Retinal pigment epithelial cell (primary cell): ENCODE results near the gene SF3B2.

ENCODE experiments used
- DNase-seq: peaks from one replicate; pipeline ENCODE4 v3.0.0-alpha.2; 2010; ENCODE audit warnings: low read depth
- H3K4me3 ChIP-seq: 2 replicates; pipeline ENCODE4 v1.5.1; 2011; ENCODE audit warnings: mild to moderate bottlenecking, low read length, control low read depth, moderate library complexity
- CTCF ChIP-seq: conservative IDR thresholded peaks from 2 replicates; pipeline ENCODE4 v1.5.1; 2011; ENCODE audit warnings: low read depth, low read length, control low read depth, inconsistent platforms

The SF3B2 gene

GRCh38 chr11:66051766-66052663, at the start of gene SF3B2:
TSS of gene SF3B2 (plus strand) at chr11:66052364. CDS start at chr11:66052385, 21 bp downstream.
- H3K4me3 ChIP-seq: peak within 1 kb of the TSS; percentile 97
- DNase-seq: peak; percentile 95
- no peak for TF ChIP-seq CTCF

DNA sequence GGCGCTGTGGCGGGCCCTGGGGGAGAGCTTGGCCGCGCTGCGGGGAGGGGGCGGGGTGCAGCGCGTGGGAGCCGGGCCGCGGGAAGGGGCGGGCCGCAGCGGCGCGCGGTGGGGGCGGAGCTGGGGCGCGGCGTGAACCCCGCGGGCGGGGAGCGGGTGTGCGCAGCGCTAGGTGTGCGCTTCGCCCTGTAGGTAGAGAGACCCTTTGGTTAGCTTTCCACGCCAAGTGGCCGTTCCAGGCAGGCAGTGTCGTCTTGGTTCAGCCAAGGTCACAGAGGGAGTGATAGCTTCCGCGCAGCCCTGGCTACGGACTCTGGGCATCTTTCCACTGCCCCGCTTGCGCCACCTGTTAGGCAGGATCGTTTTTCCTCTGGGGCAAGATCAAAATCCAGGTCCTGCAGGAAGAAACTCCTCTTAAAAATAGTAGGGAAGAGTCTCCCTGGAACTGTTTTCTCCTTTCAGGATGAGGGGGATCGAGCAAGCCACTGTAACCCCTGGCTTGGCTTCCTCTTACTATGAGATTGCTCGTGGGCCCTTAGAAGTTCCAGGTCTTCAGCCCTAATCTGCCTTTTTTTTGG, 49.4 kb upstream of the SF3B2 start:
- H3K4me3 ChIP-seq: peak overlapping the region; percentile 73
- peak; percentile 36 for TF ChIP-seq CTCF
- no peak for DNase-seq

DNA sequence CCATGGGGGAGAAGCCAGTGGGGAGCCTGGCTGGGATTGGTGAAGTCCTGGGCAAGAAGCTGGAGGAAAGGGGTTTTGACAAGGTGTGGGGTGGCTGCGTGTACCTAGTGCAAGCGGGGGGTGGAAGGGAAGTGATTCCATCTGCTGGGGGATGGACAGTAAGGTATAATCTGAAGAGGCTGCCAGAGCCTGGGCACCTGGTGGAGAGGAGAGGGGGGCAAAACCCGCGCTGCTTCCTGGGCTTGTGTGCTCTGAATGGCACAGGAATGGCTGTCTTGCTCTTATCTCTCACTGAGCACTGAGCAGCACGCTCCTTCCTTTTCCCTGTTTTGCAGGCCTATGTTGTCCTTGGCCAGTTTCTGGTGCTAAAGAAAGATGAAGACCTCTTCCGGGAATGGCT, 48.9 kb upstream of the SF3B2 start:
- TF ChIP-seq CTCF: no peak
- peak overlapping the region; percentile 73 for H3K4me3 ChIP-seq
- no peak for DNase-seq

DNA sequence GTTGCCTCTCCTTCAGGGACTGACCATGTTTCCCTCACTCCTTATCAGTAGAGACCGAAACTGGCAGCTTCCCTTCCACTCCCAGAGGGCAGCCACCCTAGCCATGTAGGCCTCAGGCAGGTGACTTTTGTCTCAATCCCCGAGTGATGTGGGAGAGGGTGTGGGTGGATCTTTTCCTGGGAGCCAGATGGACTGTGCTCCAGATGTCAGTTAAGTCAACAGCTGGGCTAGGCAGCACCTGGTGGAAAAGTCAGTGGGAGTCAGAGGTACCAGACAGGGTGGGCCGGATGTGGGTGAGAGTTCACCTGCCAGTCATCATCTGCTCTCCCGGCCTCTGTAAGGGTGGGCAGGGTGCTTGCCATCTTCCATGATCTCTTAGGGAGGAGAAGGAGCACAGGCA, 48.0 kb upstream of the SF3B2 start:
- TF ChIP-seq CTCF: no peak
- H3K4me3 ChIP-seq: no peak overlapping the region

DNA sequence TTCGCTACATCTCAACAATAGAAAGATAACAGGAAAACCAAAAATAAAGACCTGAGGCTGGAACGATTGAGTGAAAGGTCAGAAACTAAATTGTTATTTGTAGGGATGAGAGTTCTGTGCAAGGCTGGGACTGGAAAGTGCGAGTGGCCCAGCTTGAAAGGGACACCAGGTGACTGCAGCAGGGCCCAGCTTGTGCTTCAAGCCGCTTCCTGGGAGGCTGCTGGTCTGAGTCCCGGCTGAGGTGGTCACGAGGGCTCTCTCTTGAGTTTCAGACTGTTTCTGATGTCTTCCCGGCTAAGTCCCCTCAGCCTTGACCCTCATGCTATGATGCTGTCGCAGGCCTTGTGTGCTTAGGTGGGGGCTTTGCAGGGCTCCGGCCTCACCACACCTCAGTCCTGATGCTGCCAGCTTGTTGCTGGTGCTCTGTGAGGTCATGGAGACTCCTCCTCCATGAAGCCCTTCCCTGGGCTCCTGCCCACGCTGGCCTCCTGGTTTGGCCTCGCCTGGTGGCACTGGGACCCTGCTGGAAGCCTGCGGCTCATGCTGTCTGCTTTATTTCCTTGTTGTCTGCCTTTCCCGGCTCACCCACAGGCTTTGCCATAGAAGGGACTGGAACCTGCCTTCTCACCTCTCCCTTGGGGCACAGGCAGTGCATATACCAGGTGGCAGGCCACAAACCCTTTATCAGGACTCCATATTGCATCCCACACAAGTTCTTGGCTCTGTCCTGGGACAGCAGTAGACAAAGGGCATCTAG, 45.9 kb upstream of the SF3B2 start:
- TF ChIP-seq CTCF: no peak
- DNase-seq: no peak
- no peak overlapping the region for H3K4me3 ChIP-seq

More for the DNA sequence above, 48.0 kb upstream of the SF3B2 start:
- DNase-seq: no peak

- no peak overlapping the region for H3K4me3 ChIP-seq
- no peak for TF ChIP-seq CTCF
- DNase-seq: no peak
Observed at GRCh38 chr11:66006891-66007176, 45.3 kb upstream of the SF3B2 start.
